Activated CD4-positive, alpha-beta T cell treated with anti-CD3 and anti-CD28 coated beads for 4 hours (primary cell): ENCODE measurements around the gene BPGM.

Source experiments
- DNase-seq, 2 donors: peaks; one replicate each; pipeline ENCODE4 v3.0.0-alpha.2; 2020

Gene BPGM

DNA sequence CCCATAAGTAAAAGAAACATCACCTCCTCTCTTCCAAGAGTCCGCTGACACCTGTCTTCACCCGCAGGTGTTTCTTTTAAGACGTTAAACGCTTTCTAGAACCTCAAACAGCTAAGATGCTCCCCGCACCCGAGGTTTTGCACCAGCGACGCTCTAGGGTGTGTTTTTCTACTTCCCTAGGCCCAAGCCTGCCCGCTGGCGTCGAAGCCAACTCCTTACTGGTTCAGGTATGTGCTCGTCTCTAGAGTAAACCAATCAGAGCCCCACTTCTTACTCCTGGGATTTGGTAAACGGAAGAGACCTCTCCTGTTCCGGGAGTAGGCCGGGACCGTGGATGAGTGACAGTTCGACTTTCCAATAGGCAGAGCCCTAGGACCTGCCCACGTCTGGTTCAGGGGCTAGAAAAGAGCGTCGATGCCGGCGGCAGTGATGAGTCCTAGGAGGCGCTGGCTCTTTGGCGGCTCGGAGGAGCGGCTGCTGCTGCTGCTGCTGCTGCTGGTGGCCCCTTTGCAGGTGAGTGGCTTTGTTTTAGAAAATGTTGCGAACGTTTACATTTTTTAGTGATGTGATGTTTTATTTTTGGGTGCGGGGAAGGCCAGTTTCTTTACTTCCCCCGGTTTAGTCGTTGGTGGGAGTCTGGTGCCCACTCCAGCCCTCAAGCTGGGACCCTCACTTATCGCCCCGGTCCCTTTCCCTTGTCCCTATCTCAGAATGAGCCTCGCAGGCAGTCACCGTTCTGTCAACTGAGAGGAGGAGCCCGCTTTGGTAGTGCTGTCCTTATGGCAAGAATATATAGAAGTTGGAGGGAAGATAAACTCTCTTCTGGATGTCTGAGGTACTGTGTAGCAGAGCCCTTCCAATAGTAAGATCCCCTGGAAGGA lies at the start of gene BPGM:
Gene BPGM (plus strand): TSS at position 429 of the 881 bp plus-strand sequence. CDS start 14,655 bp downstream, outside the sequence.
- DNase-seq: peak; percentile 95 to 97

DNA sequence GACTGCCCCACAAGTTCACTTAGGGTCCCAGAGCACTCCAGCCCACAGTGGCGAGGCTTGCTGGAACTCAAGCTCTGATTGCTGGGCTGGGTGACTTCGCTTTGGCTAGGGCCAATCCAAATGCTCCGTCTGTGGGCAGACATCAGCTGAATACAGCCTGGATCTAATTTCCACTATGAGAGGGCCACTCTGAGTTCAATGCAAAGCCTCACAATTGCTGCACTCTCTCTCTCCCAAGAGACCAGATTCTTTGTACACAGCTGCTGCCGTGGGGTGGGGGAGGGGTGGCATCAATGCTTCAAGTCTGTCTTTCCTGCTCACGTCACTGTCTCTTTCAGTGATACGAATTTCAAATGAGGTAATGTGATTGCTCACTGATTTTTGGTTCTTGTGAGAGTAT lies 47.3 kb upstream of the BPGM start:
- no peak for DNase-seq

DNA sequence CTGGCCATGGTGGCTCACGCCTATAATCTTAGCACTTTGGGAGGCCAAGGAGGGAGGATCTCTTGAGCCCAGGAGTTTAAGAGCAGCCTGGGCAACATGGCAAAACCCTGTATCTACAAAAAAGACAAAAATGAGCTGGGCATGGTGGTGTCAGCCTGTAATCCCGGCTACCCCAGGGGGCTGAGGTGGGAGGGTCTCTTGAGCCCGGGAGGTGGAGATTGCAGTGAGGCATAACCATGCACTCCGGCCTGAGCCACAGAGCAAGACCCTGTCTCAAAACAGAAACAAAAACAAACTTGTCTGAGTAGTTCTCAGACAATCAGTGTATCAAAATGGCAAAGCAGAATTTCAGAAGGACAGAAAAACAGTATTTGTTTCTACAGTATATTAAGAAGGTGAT lies 45.2 kb upstream of the BPGM start:
- DNase-seq: no peak

DNA sequence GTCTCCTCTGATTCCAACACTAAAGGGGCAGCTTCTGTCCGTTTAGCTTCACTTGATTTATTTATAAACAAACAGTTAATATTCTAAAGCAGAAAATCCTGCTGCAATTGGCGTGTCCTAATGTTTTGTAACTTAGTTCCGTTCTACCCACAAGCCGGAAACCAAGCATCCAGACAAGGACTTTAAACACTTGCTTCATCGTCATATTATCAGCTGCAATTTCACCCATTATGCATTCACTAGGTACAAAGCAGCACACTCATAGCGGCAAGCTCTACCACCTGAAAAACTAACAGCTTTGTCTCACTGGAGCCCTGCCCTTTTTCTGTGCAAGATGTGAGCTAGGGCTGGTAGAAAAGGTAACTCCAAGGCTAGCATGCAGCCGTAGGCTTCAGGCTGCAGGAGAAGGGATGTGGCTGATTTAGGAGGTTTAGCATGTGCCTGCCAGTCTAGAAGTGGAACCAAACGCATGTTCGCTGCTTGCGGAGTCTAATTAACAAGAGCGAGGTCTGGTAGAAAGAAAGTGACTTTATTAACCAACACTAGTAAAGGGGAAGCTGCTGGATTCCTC lies 43.7 kb upstream of the BPGM start:
- no peak for DNase-seq

DNA sequence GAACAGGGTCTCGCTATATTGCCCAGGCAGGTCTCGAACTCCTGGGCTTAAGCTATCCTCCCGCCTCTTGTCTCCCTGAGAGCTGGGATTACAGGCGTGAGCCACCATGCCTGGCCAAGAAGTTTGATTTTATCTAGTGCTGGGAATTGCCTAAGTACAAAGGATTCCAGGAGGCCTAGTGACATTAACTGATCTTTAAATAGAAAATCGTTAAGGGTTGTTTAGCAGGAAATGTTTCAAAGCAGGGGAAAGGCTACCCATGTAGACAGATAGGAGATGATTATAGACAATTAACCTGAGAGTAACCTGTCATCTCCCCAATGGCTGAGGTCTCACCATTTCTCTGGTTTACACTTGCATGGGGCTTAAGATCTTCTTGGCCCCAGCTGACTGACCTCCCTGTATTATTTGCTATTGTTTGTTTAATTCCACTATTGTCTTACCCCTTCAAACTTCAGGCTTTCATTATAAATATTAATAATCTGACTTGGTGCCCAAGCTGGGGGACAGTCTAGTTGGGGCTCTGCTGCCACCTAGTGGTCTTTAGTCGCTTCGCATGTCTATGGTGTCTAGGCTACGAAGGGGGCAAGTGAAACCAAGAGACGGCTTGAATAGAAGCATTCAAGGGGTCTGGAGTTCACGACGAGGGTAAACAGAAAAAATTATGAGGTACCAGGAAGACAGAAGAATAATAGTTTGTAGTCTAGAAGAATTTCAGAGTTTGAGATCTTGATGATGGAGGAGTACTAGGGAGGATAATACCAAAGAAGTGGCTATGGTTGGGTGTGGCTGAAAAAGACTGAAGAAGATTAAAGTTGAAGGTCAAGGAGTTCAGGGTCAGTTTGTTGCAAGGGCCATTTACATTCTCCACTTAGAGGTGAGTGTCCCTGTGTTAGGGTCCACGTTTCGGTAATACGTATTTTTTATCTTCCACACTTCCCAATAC lies 40.4 kb upstream of the BPGM start:
- peak; percentile 42 to 61 for DNase-seq

DNA sequence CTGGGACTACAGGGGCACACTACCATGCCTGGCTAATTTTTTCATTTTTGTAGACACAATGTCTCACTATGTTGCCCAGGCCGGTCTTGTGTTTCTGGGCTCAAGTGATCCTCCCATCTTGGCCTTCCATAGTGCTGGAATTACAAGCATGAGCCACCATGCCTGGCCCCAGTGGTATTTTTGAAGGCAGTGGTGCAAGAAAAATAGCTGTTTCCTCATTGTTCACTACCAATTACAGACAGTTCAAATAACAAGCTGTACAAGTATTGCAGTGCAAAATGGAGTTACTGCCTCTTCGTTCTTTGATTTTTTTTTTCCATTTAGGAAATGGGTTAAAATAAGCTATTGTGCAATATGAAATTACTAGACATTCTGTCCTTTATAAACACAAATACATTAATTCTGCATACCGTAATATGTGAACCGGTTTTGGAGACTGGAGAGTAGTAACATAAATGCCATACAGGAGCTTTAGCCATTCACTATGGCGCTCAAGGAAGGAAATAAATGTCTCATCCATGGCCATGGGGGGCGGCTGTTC lies 35.0 kb upstream of the BPGM start:
- DNase-seq: no peak

DNA sequence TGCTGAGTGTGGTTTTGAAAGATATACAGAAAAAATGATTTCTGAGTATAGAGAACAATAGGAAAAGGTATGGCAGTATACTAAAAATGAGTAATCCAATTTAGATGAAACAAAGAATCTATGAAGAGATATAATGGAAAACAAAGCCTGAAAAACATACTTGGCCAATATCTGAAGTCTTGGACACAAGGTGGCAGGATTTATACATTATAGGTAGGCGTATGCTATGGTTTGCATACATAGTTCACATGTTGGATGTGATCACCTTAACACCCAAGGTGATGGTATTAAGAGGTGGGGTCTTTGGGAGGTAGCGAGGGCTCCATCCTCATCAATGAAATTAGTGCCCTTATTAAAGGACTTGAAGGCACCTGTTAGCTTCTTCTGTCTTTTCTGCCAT lies 34.5 kb upstream of the BPGM start:
- DNase-seq: no peak

DNA sequence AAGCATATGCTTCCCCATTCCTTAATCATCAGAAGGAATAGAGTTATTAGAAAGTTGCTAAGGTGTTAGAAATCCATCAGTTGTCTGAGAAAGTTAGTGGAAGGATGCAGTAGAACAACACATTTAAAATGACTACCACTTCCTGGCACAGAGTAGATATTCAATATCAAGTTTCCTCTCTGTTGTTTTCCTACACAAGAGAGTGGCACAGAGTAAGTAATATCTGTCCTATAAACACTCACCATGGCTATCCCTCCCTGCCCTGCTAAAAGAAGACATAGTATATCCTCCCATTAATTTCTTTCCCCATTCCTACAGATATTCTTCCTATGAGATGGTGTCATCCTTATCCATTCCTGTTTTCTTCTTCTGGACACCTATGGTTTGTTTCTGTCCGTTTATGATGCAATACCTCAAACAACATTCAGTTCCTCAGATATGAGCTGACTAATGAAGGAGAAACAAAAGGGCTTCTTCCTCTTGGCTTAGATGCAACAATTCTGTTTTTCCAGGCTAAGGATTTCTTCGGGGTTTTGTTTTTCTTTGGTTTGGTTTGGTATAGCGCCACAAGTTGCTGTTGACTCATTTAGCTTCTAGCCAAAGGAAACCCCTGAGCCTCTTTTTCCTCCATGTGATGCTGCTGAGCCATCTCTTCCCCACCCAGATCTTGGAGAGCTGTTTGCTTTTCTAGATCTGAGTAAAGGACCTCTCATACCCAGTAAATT lies 32.9 kb upstream of the BPGM start:
- DNase-seq: no peak

DNA sequence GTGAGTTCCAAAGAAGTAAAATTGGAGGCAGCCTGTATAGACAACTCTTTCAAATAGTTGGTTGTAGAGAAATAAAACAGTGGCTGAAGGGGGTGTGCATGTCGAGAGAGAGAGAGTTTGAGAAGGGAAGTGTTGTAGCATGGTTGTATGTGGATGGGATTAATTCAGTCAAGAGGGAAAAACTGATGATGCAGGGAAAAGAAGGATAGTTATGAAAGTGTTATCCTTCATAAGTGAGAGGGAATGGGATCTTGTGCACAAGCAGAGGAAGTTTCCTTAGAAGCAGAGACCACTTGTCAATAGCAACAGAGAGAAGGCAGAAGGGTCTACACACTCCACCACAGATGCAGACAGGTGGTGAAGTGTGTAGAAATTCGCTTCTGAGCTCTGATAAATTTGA lies 30.0 kb upstream of the BPGM start:
- DNase-seq: no peak

DNA sequence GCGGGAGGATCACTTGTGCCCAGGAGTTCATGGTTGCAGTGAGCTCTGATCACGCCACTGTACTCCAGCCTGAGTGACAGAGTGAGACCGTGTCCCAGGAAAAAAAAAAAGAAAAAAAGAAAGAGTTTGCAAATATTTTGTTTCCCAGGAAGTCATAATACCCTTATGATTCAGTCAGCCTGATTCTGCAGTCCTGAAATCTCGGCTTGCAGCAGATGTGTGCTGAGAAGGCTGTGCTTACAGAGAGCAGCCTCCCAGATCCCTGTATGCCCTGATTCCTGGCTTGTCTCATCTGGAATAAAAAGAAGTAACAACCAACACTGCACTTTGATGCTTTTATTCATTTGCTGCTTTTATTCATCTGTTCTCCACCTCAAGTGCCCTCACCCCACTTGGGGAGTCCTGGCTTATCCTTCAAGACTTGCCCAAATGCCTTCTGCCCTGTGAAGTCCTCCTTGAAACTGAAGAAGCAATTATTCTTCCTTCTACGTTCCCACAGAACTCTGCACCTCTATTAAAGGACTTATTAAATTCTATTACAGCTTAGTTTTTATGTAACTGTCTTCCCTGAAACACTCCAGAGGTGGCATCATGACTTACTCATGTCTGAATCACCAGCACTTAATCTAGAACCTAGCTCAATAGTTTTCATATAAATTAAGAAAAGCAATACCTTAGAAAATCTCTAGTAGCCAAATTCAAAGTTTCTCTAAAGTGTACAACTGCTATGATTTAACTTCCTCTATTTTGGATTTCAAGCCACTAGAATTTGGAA lies 27.7 kb upstream of the BPGM start:
- DNase-seq: no peak

DNA sequence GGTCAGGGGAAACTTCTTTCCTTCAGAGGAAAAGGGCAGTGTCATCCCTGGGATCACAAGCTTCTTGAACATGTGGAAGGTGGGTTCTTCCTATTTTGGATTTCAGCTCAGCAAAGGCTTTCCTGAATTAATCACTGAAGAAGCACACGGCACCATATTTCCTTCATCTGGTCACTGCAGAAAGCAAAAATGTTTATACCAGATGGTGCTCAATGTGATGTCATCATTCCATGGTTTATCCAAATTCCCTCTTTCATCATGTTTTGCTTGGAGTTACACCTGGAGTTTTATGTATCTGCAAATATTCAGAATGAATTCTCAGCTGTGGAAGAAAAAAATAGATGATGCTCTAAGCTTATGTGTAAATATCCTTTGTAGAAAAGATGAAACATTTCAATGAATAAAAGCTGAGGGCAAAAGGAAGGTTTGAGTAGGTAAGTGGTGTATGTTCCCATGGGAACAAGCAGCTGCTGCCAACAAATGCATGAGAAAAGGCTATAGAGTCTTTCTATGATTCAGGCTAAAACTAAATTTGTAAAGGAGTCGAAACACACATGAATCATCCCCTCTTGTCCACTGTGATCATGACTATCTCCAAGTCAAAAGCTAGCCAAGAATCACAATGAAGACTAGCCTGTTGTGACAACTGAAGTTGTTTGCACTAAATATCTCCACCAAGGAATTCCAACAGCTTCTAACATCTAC lies 26.9 kb upstream of the BPGM start:
- no peak for DNase-seq

DNA sequence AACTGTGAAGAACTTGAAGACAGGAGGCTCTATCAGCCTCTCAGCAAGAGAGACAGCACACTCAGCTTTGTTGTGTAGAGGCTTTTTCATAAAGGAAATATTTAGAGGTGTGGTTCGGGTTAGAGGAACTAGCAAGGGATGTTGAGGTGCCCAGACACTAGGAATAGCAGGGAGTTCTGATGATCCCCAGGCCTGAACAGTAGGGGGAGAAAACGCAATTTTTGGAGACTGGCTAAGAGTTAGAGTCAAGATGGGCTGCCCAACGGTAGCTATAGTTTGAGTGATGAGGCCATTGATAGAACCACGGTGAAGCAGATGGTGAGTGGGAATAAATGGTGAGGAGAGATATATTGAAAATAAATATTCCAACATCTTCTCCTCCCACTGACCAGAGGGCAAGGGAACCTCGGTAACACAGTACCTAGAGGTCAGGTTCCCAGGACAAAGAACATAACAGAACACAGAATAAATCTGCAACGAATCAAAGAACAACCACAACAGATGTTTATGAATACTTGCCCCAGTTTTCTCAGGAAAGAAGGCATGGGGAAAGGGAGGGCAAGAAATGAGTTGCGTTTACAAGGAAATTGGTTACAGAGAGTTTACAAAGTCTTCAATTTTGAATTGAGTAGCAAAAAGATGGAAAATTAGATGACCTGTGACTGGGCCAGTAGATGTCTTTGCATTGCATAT lies 24.2 kb upstream of the BPGM start:
- DNase-seq: no peak

DNA sequence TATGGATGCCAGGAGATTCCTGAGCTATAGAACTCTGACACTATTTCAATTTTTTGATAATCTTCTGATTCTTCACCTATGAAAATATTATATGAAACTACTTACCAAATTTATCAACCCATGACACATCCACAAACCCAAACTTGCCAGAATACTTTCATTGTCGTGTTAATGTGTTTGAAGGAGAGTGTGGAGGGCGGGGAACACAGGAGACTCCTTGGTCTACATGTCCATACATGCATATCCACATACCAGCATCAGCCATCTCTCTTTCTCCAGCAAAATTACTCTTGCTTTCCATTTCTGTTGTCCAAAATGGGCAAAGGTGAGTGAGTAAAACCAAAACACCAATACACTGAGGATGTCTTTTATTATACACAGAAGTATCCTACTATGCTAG lies 23.5 kb upstream of the BPGM start:
- DNase-seq: no peak

DNA sequence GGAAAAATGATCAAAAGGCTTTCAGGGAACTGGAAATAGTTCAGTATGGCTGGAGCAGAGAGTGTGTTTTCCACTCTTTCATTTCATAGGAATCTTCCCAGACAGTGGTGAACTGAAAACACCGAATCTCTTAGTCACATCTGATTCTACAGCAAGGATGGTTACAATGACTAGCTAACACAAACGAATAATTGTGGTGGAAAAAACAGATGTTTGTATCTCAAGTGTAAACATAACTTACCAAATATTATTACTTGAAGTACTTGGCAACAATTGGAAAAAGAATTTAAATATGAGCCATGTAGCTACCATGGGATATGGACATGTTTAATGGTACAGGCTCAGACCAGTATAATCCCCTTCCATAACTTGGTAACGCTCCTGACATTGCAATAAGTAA lies 21.1 kb upstream of the BPGM start:
- no peak for DNase-seq

DNA sequence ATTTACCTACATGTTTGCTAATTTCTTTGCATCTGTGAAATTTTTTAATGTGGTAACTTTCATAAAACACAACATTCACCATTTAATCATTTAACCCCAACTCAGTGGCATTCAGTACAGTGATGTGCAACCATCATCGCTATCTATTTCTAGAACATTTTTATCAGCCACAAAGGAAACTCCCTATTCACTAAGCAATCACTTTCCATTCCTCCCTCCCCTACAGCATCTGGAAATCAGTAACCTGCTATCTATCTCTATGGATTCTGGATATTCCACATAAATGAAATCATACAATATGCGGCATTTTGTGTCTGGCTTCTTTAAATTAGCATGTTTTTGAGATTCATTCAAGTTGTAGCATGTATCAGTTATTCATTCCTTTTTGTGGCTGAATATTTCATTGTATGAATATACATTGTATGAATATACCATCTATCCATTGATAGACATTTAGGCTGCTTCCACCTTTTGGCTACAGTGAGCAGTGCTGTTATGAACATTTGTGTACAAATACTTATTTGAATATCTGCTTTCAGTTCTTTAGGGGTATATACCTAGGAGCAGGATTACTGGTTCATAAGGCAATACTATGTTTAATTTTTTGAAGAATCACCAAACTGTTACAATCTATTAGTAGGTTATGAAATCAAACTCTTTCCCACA lies 19.4 kb upstream of the BPGM start:
- no peak for DNase-seq

DNA sequence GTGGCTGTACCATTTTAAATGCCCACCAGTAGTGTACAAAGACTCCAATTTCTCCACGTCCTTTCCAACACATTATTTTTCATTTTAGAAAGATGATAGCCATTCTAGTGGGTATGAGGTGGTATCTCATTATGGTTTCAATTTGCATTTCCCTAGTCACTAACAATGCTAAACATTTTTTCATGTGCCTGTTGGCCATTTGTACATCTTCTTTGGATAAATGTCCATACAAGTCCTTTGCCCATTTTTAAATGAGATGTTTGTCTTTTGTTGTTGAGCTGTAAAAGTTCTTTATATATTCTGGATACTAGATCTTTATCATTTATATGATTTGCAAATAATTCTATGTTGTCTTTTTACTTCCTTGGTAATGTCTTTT lies 18.9 kb upstream of the BPGM start:
- no peak for DNase-seq

DNA sequence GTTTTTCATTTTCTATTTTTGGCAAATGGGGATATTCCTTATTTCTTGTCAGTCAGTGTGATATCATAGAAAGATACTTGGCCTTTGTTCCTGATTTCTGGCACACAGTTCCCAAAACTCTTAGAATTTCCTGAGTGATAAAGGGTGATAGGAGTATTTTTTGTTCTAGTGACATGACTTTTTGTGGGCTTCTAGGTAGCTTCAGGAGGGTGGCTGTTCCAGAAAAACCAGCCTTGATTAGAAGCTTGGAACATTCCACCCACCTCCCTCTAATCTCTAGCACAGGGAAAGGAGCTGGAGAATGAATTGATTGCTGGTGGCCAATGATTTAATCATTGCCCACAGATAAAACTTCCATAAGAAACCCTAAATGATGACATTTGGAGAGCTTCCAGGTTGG lies 17.2 kb upstream of the BPGM start:
- DNase-seq: no peak

DNA sequence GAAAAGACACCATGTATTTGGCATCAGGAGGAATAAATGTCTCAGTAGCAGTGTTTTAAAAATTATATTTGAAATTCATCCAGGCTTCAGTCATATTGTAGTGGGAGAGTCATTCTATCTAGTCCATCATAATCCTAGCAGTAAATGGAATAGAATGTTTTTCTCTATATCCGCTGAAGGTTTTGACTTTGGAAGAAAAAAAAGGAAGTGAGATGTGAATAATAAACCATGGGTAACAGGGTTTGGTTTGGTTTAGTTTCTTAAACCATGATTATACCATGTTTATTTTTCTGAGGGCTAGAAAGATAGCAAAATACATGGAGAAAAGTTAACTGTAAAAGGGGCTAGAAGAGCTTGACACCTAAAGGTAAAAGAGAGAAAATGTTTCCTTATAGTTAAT lies 16.4 kb upstream of the BPGM start:
- DNase-seq: no peak

DNA sequence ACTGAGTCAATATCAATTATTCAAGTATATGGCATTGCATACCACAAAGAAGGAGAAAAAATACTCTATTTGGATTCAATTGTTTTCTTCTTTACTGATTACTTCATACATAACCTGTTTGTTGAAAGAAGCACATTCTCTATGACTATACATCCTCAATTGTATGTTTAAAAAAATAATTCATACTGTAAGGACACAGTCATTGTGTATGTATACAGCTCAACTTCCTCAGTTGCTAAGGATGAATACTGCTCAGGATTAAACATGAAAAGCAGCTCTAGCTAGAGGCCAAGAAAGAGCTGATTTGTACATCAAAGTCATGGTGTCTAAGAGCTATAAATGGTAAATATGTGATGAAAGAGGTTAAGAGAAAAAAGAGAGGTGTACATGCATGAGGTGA lies 15.8 kb upstream of the BPGM start:
- no peak for DNase-seq

DNA sequence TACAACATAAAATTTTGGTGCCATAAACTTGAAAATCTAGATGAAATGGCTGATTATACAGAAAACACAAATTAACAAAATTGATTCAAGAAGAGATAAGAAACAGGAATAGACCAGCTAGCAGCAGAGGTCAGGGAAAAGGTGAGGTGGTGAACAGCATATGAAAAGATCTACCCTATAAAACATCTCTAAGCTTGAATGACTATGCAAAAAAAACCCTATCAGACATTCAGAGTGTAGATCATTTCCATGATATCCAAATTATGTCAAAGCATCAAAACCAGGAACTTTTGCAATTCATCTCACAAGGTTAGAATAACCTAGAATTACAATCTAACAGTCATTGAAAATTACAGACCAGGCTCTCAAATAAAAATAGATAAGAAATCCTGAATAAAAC lies 14.6 kb upstream of the BPGM start:
- no peak for DNase-seq
